Endothelial cell of umbilical vein (primary cell): ENCODE results near the gene PTTG1IP2.

Experiments
- CTCF ChIP-seq, 2 donors: IDR thresholded peaks; 1 replicate in 1 of 2; 2 replicates in 1 of 2; pipeline ENCODE4 v1.5.1; 2011; ENCODE audit warnings: low read length in 2 of 2, mild to moderate bottlenecking in 2 of 2, moderate library complexity in 2 of 2, control low read depth in 1 of 2, inconsistent platforms in 1 of 2, low read depth in 1 of 2; ENCODE audit not compliant: insufficient read depth in 1 of 2; ENCODE audit errors: extremely low read depth in 1 of 2
- EZH2 ChIP-seq: IDR thresholded peaks from 2 replicates; pipeline ENCODE4 v1.6.1; 2012; ENCODE audit warnings: borderline replicate concordance, low read depth, mild to moderate bottlenecking, moderate library complexity, low read length, inconsistent platforms; ENCODE audit not compliant: severe bottlenecking
- GATA2 ChIP-seq: IDR thresholded peaks from 2 replicates; pipeline ENCODE4 v1.7.0; 2011; ENCODE audit warnings: low read depth, mild to moderate bottlenecking, moderate library complexity, mixed read lengths, low read length; ENCODE audit not compliant: insufficient read length, insufficient read depth
- JUN ChIP-seq: IDR thresholded peaks from 2 replicates; pipeline ENCODE4 v1.6.1; 2011; ENCODE audit warnings: borderline replicate concordance, low read depth; ENCODE audit not compliant: insufficient read length, insufficient read depth
- MAX ChIP-seq: IDR thresholded peaks from 2 replicates; pipeline ENCODE4 v1.6.1; 2011; ENCODE audit not compliant: insufficient read depth, insufficient read length
- MYC ChIP-seq: IDR thresholded peaks from one replicate; pipeline ENCODE4 v1.6.1; 2011; ENCODE audit warnings: mild to moderate bottlenecking, low read depth, low read length
- POLR2A ChIP-seq: IDR thresholded peaks from 2 replicates; pipeline ENCODE4 v1.6.1; 2012; ENCODE audit warnings: low read depth, mild to moderate bottlenecking, control low read depth, low read length
- POLR2AphosphoS5 ChIP-seq: IDR thresholded peaks from 2 replicates; pipeline ENCODE4 v1.6.1; 2012; ENCODE audit warnings: low read depth, mild to moderate bottlenecking, control low read depth, low read length, moderate library complexity; ENCODE audit not compliant: insufficient read depth

- no peak for TF ChIP-seq POLR2A
- TF ChIP-seq EZH2, result no peak
- no peak for TF ChIP-seq CTCF (IDR thresholded peaks at IDR 0.05; ENCODE audit: extremely low read depth in 1 of 2, insufficient read depth in 1 of 2, low read depth in 1 of 2, low read length in 2 of 2)
- no peak for TF ChIP-seq MYC
- no peak for TF ChIP-seq POLR2AphosphoS5
- no peak for TF ChIP-seq GATA2
- no peak for TF ChIP-seq MAX
- TF ChIP-seq JUN, result no peak
Measured at GRCh38 chr7:90453259-90453891, 16.1 kb upstream of the PTTG1IP2 start.
